Measurements from ENCODE around the gene HDAC4. TPM values are rescaled to one million over a fixed set of nuclear protein-coding genes. Genes with fewer than 3 reads are reported as not detected.

The HDAC4 gene
- total RNA-seq, 1 donor from 2014 or later = 39.0 TPM

DNA sequence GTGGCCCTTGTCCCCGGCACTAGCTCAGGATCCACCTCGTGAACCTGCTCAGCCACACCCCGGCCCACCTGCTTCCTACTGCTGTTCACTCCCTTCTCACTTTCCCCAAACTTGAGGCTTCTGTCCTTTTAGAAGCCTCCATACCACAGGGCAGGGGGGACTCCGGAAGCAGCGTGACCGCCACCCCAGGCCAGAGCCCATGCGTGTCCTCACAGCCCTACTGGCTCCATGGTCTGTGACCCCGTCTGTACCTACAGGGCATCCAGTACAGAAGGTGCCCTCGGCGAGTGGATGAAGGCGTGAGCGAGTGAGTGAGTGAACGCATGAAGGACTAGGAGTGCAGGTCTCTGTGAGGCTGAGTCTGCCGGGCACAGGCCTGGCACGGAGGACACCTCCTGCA, 299.7 kb downstream of the HDAC4 start:
- Mint-ChIP-seq H3K4me1 (ENCODE audit: unreplicated experiment) (no peaks in the 10 kb centered on the region), H3K4me3 (no peak overlapping the region), H3K27me3 (no peaks in the 10 kb centered on the region), H3K36me3 (peaks cover 9% of the 10 kb centered on the region), H3K27ac (no peak overlapping the region), H3K9me3 (no peaks in the 10 kb centered on the region)
- DNase-seq (ENCODE audit: extremely low spot score, unreplicated experiment) = no peak
- TF ChIP-seq, protein P1, sequence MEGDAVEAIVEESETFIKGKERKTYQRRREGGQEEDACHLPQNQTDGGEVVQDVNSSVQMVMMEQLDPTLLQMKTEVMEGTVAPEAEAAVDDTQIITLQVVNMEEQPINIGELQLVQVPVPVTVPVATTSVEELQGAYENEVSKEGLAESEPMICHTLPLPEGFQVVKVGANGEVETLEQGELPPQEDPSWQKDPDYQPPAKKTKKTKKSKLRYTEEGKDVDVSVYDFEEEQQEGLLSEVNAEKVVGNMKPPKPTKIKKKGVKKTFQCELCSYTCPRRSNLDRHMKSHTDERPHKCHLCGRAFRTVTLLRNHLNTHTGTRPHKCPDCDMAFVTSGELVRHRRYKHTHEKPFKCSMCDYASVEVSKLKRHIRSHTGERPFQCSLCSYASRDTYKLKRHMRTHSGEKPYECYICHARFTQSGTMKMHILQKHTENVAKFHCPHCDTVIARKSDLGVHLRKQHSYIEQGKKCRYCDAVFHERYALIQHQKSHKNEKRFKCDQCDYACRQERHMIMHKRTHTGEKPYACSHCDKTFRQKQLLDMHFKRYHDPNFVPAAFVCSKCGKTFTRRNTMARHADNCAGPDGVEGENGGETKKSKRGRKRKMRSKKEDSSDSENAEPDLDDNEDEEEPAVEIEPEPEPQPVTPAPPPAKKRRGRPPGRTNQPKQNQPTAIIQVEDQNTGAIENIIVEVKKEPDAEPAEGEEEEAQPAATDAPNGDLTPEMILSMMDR (conservative IDR thresholded peaks at IDR 0.05) = no peak

DNA sequence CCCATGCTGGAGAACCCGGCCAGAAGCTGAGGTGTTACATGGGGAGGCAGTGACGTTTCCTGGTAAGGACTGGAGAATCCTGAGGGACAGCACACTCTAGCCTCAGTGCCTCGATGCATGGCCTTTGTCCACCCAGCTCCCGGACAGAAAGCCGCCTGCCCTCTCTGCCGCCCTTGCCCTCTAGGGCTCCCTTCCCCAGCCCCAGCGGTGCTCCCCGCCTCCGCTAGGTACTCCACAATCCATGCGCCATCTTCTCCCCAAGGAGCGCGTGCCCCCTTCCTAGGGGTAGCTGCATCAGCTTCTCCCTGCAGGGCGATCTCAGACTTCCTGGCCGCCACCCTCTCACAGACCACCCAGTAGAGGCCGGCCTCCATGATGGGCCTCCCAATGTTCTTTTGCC, 301.3 kb downstream of the HDAC4 start:
- Mint-ChIP-seq H3K4me1 (ENCODE audit: unreplicated experiment) (peaks cover 5% of the 10 kb centered on the region), H3K4me3 (no peak overlapping the region), H3K9me3 (no peaks in the 10 kb centered on the region), H3K27me3 (no peaks in the 10 kb centered on the region), H3K36me3 (peaks cover 5% of the 10 kb centered on the region), H3K27ac (no peak overlapping the region)
- TF ChIP-seq, protein P1 (conservative IDR thresholded peaks at IDR 0.05) = no peak
- no peak for DNase-seq (ENCODE audit: extremely low spot score, unreplicated experiment)

DNA sequence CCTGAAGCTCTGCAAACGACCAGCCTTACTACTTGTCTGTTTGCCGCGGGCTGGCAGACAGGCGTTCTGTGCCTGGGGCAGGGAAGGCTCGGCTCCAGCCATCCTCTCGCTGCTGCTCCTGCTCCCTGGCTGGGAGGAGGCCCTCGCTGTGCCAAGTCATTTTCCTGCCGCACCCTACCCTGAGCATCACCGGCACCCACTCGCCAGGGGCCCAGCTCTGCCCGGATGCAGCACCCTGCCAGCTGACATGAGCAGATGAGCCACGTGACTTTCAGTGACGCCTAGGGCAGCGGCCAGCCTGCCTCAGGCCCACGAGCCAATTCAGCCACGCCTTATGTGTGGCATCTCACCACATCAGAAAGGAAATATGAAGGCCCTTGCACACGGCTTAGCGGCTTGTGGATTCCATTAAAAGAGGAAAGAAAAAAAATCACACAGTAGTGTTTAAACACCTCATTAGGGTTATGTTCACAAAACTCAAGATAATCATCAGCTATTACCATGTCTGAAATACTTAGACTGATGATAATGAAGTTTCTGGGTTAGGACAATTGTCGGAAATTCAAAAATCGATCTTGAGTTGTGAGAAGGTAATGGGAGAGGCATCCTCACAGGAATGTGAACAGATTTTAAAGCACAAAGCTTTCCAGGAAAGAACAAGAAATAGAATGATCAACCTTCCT, 302.4 kb downstream of the HDAC4 start:
- Mint-ChIP-seq H3K9me3 (no peaks in the 10 kb centered on the region), H3K4me3 (no peak overlapping the region), H3K4me1 (ENCODE audit: unreplicated experiment) (peaks cover 15% of the 10 kb centered on the region), H3K27ac (no peak overlapping the region), H3K27me3 (no peaks in the 10 kb centered on the region), H3K36me3 (peaks cover 4% of the 10 kb centered on the region)
- no peak for DNase-seq (ENCODE audit: extremely low spot score, unreplicated experiment)
- TF ChIP-seq, protein P1 (conservative IDR thresholded peaks at IDR 0.05) = no peak

DNA sequence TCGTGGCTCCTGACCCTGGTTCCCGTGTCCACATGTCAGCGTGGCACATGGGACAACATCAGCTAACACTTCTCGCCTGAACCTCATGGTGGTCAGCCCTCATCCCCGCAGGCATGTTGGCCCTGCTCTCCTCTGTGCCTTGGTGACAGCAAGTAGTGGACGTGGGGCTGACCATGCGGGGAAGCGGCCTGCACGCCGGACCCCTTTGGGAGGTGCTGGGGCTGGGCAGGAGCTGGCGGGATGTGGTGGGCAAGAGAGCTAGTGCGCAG, 303.5 kb downstream of the HDAC4 start:
- Mint-ChIP-seq H3K4me3 (no peak overlapping the region), H3K27ac (no peak overlapping the region), H3K9me3 (no peaks in the 10 kb centered on the region), H3K4me1 (ENCODE audit: unreplicated experiment) (peaks cover 15% of the 10 kb centered on the region), H3K27me3 (no peaks in the 10 kb centered on the region), H3K36me3 (peaks cover 4% of the 10 kb centered on the region)
- DNase-seq (ENCODE audit: extremely low spot score, unreplicated experiment) = no peak
- TF ChIP-seq, protein P1 (conservative IDR thresholded peaks at IDR 0.05) = no peak

DNA sequence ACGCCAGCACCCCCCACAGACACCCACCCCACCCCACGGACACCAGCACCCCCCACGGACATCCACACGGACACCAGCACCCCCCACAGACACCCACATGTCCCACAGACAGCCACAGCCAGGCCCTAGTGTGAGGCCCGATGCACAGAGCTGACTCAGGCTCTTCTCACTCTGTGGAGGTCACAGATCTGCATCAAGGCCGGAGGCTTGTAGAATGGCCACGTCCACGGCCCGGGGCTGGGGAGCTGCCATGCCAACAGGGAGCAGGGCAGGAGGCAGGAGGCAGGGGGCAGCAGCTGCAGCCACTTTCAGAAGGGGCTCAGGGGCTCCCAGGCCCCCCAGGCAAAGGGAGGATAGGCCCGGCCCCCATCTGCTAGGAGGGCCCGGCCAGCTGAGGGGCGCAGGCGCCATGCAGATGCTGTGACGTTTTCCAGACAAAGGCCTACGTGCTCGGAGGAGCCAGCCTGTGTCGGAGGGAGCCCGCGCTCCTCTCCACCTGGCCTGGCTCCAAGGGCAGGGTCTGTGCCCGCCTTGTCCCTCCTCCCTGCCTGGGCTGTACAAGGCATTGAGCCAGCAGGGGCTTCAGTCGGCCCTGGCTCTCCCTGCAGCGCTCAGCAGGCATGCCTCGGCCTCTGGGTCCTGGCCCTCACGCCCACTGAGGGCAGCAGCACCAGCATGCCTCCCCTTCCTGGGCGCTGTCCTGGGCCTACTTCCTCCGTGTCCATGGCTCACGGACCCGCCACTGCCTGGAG, 304.0 kb downstream of the HDAC4 start:
- Mint-ChIP-seq H3K4me1 (ENCODE audit: unreplicated experiment) (peaks cover 15% of the 10 kb centered on the region), H3K27me3 (no peaks in the 10 kb centered on the region), H3K36me3 (peaks cover 4% of the 10 kb centered on the region), H3K4me3 (no peak overlapping the region), H3K27ac (no peak overlapping the region), H3K9me3 (no peaks in the 10 kb centered on the region)
- TF ChIP-seq, protein P1 (conservative IDR thresholded peaks at IDR 0.05) = no peak
- DNase-seq (ENCODE audit: extremely low spot score, unreplicated experiment) = no peak

Data from type B pancreatic cell (in vitro differentiated cells).